Measurements from ENCODE around the gene GABBR1.
"Not testable (repeated sequence)": the region's sequence is repeated elsewhere in the genome, so short reads cannot be mapped to it uniquely, and the experiment has no call there.

GABBR1 gene

DNA sequence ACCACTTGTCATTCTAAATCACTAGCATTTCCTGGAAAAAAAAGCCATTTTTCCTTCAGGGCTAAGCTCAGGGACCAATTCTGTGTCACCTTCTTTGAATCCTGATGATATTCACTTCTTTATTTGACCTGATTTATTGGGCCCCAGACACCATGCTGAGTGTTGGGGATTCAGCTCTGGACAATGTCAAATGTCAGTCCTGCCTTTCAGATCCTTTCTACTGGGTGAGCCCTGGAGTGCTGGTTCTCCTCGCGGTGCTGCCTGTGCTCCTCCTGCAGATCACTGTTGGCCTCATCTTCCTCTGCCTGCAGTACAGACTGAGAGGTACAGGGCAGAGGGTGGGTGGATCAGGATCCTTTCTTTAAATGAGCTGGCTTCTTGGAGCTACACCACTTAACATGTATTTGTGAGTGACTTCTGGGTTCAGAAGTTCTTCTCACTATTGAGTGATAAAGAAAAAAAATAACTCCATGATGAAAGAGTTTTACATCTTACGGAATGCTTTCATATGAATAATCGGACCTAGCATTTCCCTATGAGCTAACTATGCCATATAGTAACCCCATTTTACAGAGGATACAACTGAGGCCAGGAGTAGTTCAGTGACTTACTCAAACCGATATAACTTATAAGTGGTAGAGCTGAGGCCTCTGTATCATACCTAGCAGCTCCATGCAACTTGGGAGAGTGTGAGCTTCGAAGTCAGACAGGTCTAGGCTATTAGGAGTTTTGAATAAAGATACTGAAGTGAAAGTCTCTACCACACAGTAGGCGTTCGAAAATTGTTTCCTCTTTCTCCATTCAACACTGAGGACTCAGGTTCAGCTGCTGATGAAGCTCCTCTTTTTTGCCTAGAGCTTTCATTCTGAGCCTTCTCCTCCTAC is 33.2 kb upstream of the GABBR1 start:
- no peak overlapping the region for H3K4me3 ChIP-seq (ENCODE audit: low read length)
- TF ChIP-seq CTCF (conservative IDR thresholded peaks at IDR 0.05; ENCODE audit: low read depth, low read length): no peak
- DNase-seq (ENCODE audit: low read depth): no peak

- no peak for DNase-seq (ENCODE audit: low read depth)
- no peak for TF ChIP-seq CTCF (conservative IDR thresholded peaks at IDR 0.05; ENCODE audit: low read depth, low read length)
- H3K4me3 ChIP-seq (ENCODE audit: low read length): no peak overlapping the region
These were observed 30.5 kb upstream of the GABBR1 start for GRCh38 chr6:29663300-29664042.

DNA sequence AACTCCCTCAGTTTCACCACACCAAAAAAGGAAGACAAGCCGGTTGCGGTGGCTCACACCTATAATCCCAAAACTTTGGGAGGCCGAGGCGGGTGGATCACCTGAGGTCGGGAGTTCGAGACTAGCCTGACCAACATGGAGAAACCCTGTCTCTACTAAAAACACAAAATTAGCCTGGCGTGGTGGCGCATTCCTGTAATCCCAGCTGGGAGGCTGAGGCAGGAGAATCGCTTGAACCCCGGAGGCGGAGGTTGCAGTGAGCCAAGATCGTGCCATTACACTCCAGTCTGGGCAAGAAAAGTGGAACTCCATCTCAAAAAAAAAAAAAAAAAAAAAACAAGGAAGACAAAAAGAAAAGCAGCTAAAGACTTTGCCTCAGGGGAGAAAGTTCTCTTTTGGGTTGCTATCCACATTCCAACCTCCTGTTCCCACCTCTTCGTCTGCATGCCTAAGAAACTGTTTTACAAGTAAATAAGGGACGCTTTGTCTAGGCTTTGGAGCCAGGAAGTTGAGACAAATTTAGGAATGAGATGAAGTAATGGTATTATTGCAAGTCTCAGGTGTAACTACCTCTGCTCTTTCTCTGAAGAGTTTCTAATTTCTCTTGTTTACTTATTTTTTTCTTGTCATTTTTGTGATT is 28.6 kb upstream of the GABBR1 start:
- not testable (repeated sequence) for H3K4me3 ChIP-seq (ENCODE audit: low read length); DNase-seq (ENCODE audit: low read depth)

- DNase-seq (ENCODE audit: low read depth): no peak
- TF ChIP-seq CTCF (conservative IDR thresholded peaks at IDR 0.05; ENCODE audit: low read depth, low read length): no peak
- H3K4me3 ChIP-seq (ENCODE audit: low read length): no peak overlapping the region
These were observed 28.1 kb upstream of the GABBR1 start for GRCh38 chr6:29661071-29661470.

- H3K4me3 ChIP-seq (ENCODE audit: low read length): no peak within 1 kb of the TSS
- TF ChIP-seq CTCF (conservative IDR thresholded peaks at IDR 0.05; ENCODE audit: low read depth, low read length): no peak
- no peak for DNase-seq (ENCODE audit: low read depth)
These were observed 23.8 kb upstream of the GABBR1 start, which contains the start of gene MOG for GRCh38 chr6:29656798-29657197. TSS of gene MOG (plus strand) at chr6:29657092. CDS start at chr6:29657210, 118 bp downstream.

GRCh38 chr6:29656157-29656556 is 23.2 kb upstream of the GABBR1 start:
- TF ChIP-seq CTCF (conservative IDR thresholded peaks at IDR 0.05; ENCODE audit: low read depth, low read length): no peak
- no peak for DNase-seq (ENCODE audit: low read depth)

GRCh38 chr6:29655658-29656057 is 22.7 kb upstream of the GABBR1 start:
- no peak for TF ChIP-seq CTCF (conservative IDR thresholded peaks at IDR 0.05; ENCODE audit: low read depth, low read length)
- DNase-seq (ENCODE audit: low read depth): no peak
- H3K4me3 ChIP-seq (ENCODE audit: low read length): no peak overlapping the region

More at GRCh38 chr6:29656157-29656556, 23.2 kb upstream of the GABBR1 start:
- H3K4me3 ChIP-seq (ENCODE audit: low read length): no peak overlapping the region
